ENCODE results near the gene HLA-DPA1.

HLA-DPA1 gene

DNA sequence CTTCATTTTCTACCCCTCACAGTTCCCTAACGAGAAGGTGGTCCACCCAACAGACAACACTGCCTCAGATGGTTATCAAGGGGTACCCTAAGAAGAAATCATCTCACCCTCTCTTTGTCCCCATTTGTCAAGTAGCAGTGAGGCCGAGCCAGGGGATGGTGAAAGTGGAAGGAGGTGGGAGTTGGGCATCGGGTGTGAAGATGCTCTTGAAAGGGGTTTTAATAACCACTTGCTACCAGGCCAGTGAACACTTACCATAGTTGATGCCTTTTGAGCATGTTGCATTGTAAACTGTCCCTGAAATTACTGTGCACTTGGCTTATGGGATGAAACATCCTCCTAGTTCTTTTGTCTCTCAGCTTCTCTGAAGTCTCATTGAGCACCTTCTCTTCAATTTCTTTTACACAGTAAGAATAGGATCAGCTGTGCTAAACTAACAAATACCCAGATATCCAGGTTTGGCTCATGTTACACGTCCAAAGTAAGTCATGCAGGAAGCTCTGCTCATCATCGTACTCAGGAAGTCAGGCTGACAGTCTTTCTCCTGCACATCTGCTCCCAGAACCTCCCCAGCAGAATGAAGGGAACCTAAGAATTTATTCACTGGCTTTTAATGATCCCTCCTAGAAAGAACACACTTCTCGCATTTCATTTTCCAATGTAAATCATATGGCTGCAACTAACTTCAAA is 15.6 kb upstream of the HLA-DPA1 start:
- Histone ChIP-seq H3K4ac (ENCODE audit: low read depth, low read length) (no peak overlapping the region), H3K4me2 (ENCODE audit: low read length) (no peak overlapping the region), H3K27ac (ENCODE audit: low read depth, low read length) (no peak overlapping the region), H2AK5ac (ENCODE audit: low read length) (no peak overlapping the region), H2BK5ac (ENCODE audit: low read length) (no peak overlapping the region), H3K79me1 (ENCODE audit: low read length) (no peaks in the 10 kb centered on the region), H3K27me3 (ENCODE audit: insufficient read depth, low read length, poor library complexity) (no peaks in the 10 kb centered on the region), H3K36me3 (ENCODE audit: control insufficient read depth, insufficient read depth, low read length) (no peaks in the 10 kb centered on the region), H3K4me1 (ENCODE audit: control insufficient read depth, low read depth, low read length) (no peaks in the 10 kb centered on the region), H3K9ac (ENCODE audit: low read length) (no peak overlapping the region), H4K5ac (ENCODE audit: low read length) (no peak overlapping the region), H3K18ac (ENCODE audit: low read length) (no peak overlapping the region), H3K79me2 (ENCODE audit: control insufficient read depth, insufficient read depth, low read length) (no peaks in the 10 kb centered on the region), H2BK15ac (replicated peaks; ENCODE audit: low read depth) (no peak overlapping the region), H2BK120ac (ENCODE audit: low read depth, low read length) (no peak overlapping the region), H4K8ac (ENCODE audit: low read depth, low read length) (no peak overlapping the region), H3K4me3 (ENCODE audit: low read length) (no peak overlapping the region), H3K56ac (ENCODE audit: low read length) (no peak overlapping the region), H3K23ac (ENCODE audit: low read length) (no peak overlapping the region)
- WGBS (ENCODE audit: extremely low coverage, insufficient coverage, low lambda C conversion rate) = no CpG with 5 or more reads among the region's 6 CpGs
- DNase-seq = no peak

DNA sequence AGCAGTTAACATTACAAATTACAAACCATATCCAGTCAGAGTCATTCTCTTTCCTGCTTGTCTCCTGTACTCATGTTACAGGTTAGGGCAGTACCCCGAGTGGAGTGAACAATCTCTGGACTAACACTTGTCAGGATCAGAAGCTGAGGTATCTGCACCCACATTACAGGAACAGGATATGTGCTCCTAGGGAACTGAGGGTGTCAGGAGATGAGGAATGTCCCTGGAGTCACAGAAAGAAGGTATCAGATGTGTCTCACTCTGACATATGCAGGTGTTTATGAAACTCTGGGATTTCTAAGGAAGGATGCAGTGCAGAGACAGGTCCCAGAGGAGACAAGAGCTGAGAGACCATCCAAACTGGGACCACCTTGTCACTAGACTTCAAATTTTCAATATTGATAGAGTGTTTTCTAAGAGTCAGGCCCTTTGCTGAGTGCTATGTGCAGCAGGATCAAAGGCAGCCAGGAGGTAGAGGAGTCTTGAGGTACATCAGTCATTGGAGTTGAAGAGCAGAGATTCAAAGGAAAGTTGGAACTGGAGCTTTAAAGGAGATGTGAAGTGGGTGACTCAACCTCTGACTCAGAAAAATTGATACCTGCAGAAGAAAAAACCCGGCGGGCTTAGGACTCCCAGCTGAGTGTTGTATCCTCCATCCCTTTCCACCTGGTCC is 14.9 kb upstream of the HLA-DPA1 start:
- no peak overlapping the region for H2BK15ac ChIP-seq (replicated peaks; ENCODE audit: low read depth)
- no peaks in the 10 kb centered on the region for H3K79me1 ChIP-seq (ENCODE audit: low read length)
- H2BK5ac ChIP-seq (ENCODE audit: low read length) = no peak overlapping the region
- no CpG with 5 or more reads among the region's 3 CpGs for WGBS (ENCODE audit: extremely low coverage, insufficient coverage, low lambda C conversion rate)
- H3K18ac ChIP-seq (ENCODE audit: low read length) = no peak overlapping the region
- H4K5ac ChIP-seq (ENCODE audit: low read length) = no peak overlapping the region
- H2BK120ac ChIP-seq (ENCODE audit: low read depth, low read length) = no peak overlapping the region
- no peak overlapping the region for H3K56ac ChIP-seq (ENCODE audit: low read length)
- no peak overlapping the region for H3K4me3 ChIP-seq (ENCODE audit: low read length)
- H3K4ac ChIP-seq (ENCODE audit: low read depth, low read length) = no peak overlapping the region
- H3K4me2 ChIP-seq (ENCODE audit: low read length) = no peak overlapping the region
- H3K9ac ChIP-seq (ENCODE audit: low read length) = no peak overlapping the region
- no peaks in the 10 kb centered on the region for H3K4me1 ChIP-seq (ENCODE audit: control insufficient read depth, low read depth, low read length)
- H2AK5ac ChIP-seq (ENCODE audit: low read length) = no peak overlapping the region
- H3K27me3 ChIP-seq (ENCODE audit: insufficient read depth, low read length, poor library complexity) = no peaks in the 10 kb centered on the region
- no peak for DNase-seq
- no peak overlapping the region for H3K23ac ChIP-seq (ENCODE audit: low read length)
- no peaks in the 10 kb centered on the region for H3K79me2 ChIP-seq (ENCODE audit: control insufficient read depth, insufficient read depth, low read length)
- H3K36me3 ChIP-seq (ENCODE audit: control insufficient read depth, insufficient read depth, low read length) = no peaks in the 10 kb centered on the region
- H3K27ac ChIP-seq (ENCODE audit: low read depth, low read length) = no peak overlapping the region
- no peak overlapping the region for H4K8ac ChIP-seq (ENCODE audit: low read depth, low read length)

GRCh38 chr6:33085627-33086026 is 12.2 kb upstream of the HLA-DPA1 start:
- WGBS (ENCODE audit: extremely low coverage, insufficient coverage, low lambda C conversion rate) = no CpG with 5 or more reads among the region's 8 CpGs
- Histone ChIP-seq H3K79me2 (ENCODE audit: control insufficient read depth, insufficient read depth, low read length) (no peaks in the 10 kb centered on the region), H3K4me3 (ENCODE audit: low read length) (no peak overlapping the region), H3K23ac (ENCODE audit: low read length) (no peak overlapping the region), H2AK5ac (ENCODE audit: low read length) (no peak overlapping the region), H3K79me1 (ENCODE audit: low read length) (no peaks in the 10 kb centered on the region), H4K5ac (ENCODE audit: low read length) (no peak overlapping the region), H2BK15ac (replicated peaks; ENCODE audit: low read depth) (no peak overlapping the region), H3K18ac (ENCODE audit: low read length) (no peak overlapping the region), H3K9ac (ENCODE audit: low read length) (no peak overlapping the region), H3K27ac (ENCODE audit: low read depth, low read length) (no peak overlapping the region), H3K4me2 (ENCODE audit: low read length) (no peak overlapping the region), H2BK120ac (ENCODE audit: low read depth, low read length) (no peak overlapping the region), H3K4ac (ENCODE audit: low read depth, low read length) (no peak overlapping the region), H3K56ac (ENCODE audit: low read length) (no peak overlapping the region), H3K4me1 (ENCODE audit: control insufficient read depth, low read depth, low read length) (no peaks in the 10 kb centered on the region), H3K27me3 (ENCODE audit: insufficient read depth, low read length, poor library complexity) (no peaks in the 10 kb centered on the region), H3K36me3 (ENCODE audit: control insufficient read depth, insufficient read depth, low read length) (no peaks in the 10 kb centered on the region), H2BK5ac (ENCODE audit: low read length) (no peak overlapping the region), H4K8ac (ENCODE audit: low read depth, low read length) (no peak overlapping the region)
- no peak for DNase-seq

DNA sequence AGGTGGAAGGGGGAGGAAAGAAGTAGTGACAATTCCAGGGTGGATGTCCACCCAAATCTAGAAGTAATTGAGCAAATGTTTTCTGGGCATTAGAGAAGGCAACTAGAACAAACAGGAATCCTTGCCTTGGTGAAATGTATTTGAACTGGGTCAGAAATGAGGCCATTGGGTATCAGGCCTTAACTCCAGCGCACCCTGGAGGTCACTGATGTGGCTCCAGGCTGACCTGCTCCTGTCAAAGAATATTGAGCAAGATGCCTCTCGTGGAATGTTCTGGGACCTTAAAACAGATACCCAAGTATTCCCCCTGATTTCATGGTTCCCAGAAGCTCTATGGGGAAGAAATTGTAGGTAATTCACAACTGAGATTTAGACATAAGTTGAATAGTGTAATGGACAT is 9.3 kb upstream of the HLA-DPA1 start:
- no peaks in the 10 kb centered on the region for H3K4me1 ChIP-seq (ENCODE audit: control insufficient read depth, low read depth, low read length)
- no peak overlapping the region for H3K4me2 ChIP-seq (ENCODE audit: low read length)
- H2AK5ac ChIP-seq (ENCODE audit: low read length) = no peak overlapping the region
- H3K27me3 ChIP-seq (ENCODE audit: insufficient read depth, low read length, poor library complexity) = no peaks in the 10 kb centered on the region
- H2BK15ac ChIP-seq (replicated peaks; ENCODE audit: low read depth) = no peak overlapping the region
- WGBS (ENCODE audit: extremely low coverage, insufficient coverage, low lambda C conversion rate) = no CpG with 5 or more reads among the region's 2 CpGs
- H4K8ac ChIP-seq (ENCODE audit: low read depth, low read length) = no peak overlapping the region
- no peak overlapping the region for H3K23ac ChIP-seq (ENCODE audit: low read length)
- no peak overlapping the region for H3K27ac ChIP-seq (ENCODE audit: low read depth, low read length)
- H3K18ac ChIP-seq (ENCODE audit: low read length) = no peak overlapping the region
- H3K36me3 ChIP-seq (ENCODE audit: control insufficient read depth, insufficient read depth, low read length) = no peaks in the 10 kb centered on the region
- no peak overlapping the region for H3K56ac ChIP-seq (ENCODE audit: low read length)
- H4K5ac ChIP-seq (ENCODE audit: low read length) = no peak overlapping the region
- H2BK120ac ChIP-seq (ENCODE audit: low read depth, low read length) = no peak overlapping the region
- no peaks in the 10 kb centered on the region for H3K79me1 ChIP-seq (ENCODE audit: low read length)
- H3K4me3 ChIP-seq (ENCODE audit: low read length) = no peak overlapping the region
- H3K79me2 ChIP-seq (ENCODE audit: control insufficient read depth, insufficient read depth, low read length) = no peaks in the 10 kb centered on the region
- DNase-seq = peak; percentile 78
- no peak overlapping the region for H3K4ac ChIP-seq (ENCODE audit: low read depth, low read length)
- H2BK5ac ChIP-seq (ENCODE audit: low read length) = no peak overlapping the region
- no peak overlapping the region for H3K9ac ChIP-seq (ENCODE audit: low read length)

- DNase-seq = no peak
- no peak overlapping the region for H3K23ac ChIP-seq (ENCODE audit: low read length)
- H3K4me1 ChIP-seq (ENCODE audit: control insufficient read depth, low read depth, low read length) = no peaks in the 10 kb centered on the region
- no peak overlapping the region for H2AK5ac ChIP-seq (ENCODE audit: low read length)
- H3K27me3 ChIP-seq (ENCODE audit: insufficient read depth, low read length, poor library complexity) = no peaks in the 10 kb centered on the region
- no peak overlapping the region for H3K27ac ChIP-seq (ENCODE audit: low read depth, low read length)
- no peaks in the 10 kb centered on the region for H3K79me1 ChIP-seq (ENCODE audit: low read length)
- H3K4me3 ChIP-seq (ENCODE audit: low read length) = peak overlapping the region; percentile 0
- H4K8ac ChIP-seq (ENCODE audit: low read depth, low read length) = no peak overlapping the region
- no peaks in the 10 kb centered on the region for H3K79me2 ChIP-seq (ENCODE audit: control insufficient read depth, insufficient read depth, low read length)
- peak overlapping the region; percentile 52 for H3K9ac ChIP-seq (ENCODE audit: low read length)
- H2BK15ac ChIP-seq (replicated peaks; ENCODE audit: low read depth) = no peak overlapping the region
- no CpG with 5 or more reads among the region's 16 CpGs for WGBS (ENCODE audit: extremely low coverage, insufficient coverage, low lambda C conversion rate)
- no peak overlapping the region for H2BK120ac ChIP-seq (ENCODE audit: low read depth, low read length)
- H3K18ac ChIP-seq (ENCODE audit: low read length) = no peak overlapping the region
- H3K56ac ChIP-seq (ENCODE audit: low read length) = peak overlapping the region; percentile 75
- H3K36me3 ChIP-seq (ENCODE audit: control insufficient read depth, insufficient read depth, low read length) = no peaks in the 10 kb centered on the region
- no peak overlapping the region for H2BK5ac ChIP-seq (ENCODE audit: low read length)
- peak overlapping the region; percentile 42 for H3K4me2 ChIP-seq (ENCODE audit: low read length)
- no peak overlapping the region for H3K4ac ChIP-seq (ENCODE audit: low read depth, low read length)
- no peak overlapping the region for H4K5ac ChIP-seq (ENCODE audit: low read length)
Observed at GRCh38 chr6:33081098-33081824, 7.8 kb upstream of the HLA-DPA1 start.
